ENCODE data around the gene CLCN4.

The CLCN4 gene

GRCh38 chrX:10158279-10159144, 1.7 kb downstream of the CLCN4 start:
- Histone ChIP-seq H4K20me1 (ENCODE audit: insufficient read depth, low read length) (no peaks in the 10 kb centered on the region), H3K4me2 (ENCODE audit: insufficient read depth, low read length) (no peak overlapping the region), H3K36me3 (ENCODE audit: insufficient read depth, low read length) (no peaks in the 10 kb centered on the region), H3K9me3 (ENCODE audit: insufficient read depth, low read length, severe bottlenecking) (no peaks in the 10 kb centered on the region), H3K9ac (ENCODE audit: low read depth, low read length) (no peak overlapping the region), H3K79me2 (ENCODE audit: insufficient read depth, low read length) (no peaks in the 10 kb centered on the region), H2AFZ (ENCODE audit: low read depth, low read length) (no peak overlapping the region), H3K4me3 (ENCODE audit: low read depth in 1 of 2, low read length in 2 of 2) (no peak overlapping the region), H3K27me3 (ENCODE audit: insufficient read depth, low read length, poor library complexity) (peaks cover 3% of the 10 kb centered on the region), H3K4me1 (ENCODE audit: insufficient read depth, low read length) (no peaks in the 10 kb centered on the region), H3K27ac (ENCODE audit: low read length) (no peak overlapping the region)
- DNase-seq (no peak), ATAC-seq (ENCODE audit: insufficient read depth, low read depth) (no peak)
- TF ChIP-seq EZH2 (IDR thresholded peaks at IDR 0.05; ENCODE audit: borderline replicate concordance, low read depth, low read length, severe bottlenecking) = no peak
- TF ChIP-seq CTCF (IDR thresholded peaks at IDR 0.05; ENCODE audit: borderline replicate concordance, extremely low read depth, low read length, poor library complexity, severe bottlenecking) = no peak

GRCh38 chrX:10159145-10159468, 2.3 kb downstream of the CLCN4 start:
- no peak for TF ChIP-seq EZH2 (IDR thresholded peaks at IDR 0.05; ENCODE audit: borderline replicate concordance, low read depth, low read length, severe bottlenecking)
- H3K9ac ChIP-seq (ENCODE audit: low read depth, low read length) = no peak overlapping the region
- no peaks in the 10 kb centered on the region for H3K36me3 ChIP-seq (ENCODE audit: insufficient read depth, low read length)
- no peak overlapping the region for H3K4me2 ChIP-seq (ENCODE audit: insufficient read depth, low read length)
- no peaks in the 10 kb centered on the region for H3K9me3 ChIP-seq (ENCODE audit: insufficient read depth, low read length, severe bottlenecking)
- H2AFZ ChIP-seq (ENCODE audit: low read depth, low read length) = no peak overlapping the region
- no peak for DNase-seq
- no peaks in the 10 kb centered on the region for H4K20me1 ChIP-seq (ENCODE audit: insufficient read depth, low read length)
- H3K79me2 ChIP-seq (ENCODE audit: insufficient read depth, low read length) = no peaks in the 10 kb centered on the region
- no peak for ATAC-seq (ENCODE audit: insufficient read depth, low read depth)
- no peak overlapping the region for H3K27ac ChIP-seq (ENCODE audit: low read length)
- H3K27me3 ChIP-seq (ENCODE audit: insufficient read depth, low read length, poor library complexity) = peaks cover 3% of the 10 kb centered on the region
- H3K4me1 ChIP-seq (ENCODE audit: insufficient read depth, low read length) = no peaks in the 10 kb centered on the region
- no peak overlapping the region for H3K4me3 ChIP-seq (ENCODE audit: low read depth in 1 of 2, low read length in 2 of 2)

- Histone ChIP-seq H3K36me3 (ENCODE audit: insufficient read depth, low read length) (no peaks in the 10 kb centered on the region), H3K4me1 (ENCODE audit: insufficient read depth, low read length) (no peaks in the 10 kb centered on the region), H2AFZ (ENCODE audit: low read depth, low read length) (no peak overlapping the region), H4K20me1 (ENCODE audit: insufficient read depth, low read length) (no peaks in the 10 kb centered on the region; the same call in 1 of the 2 replicates), H3K79me2 (ENCODE audit: insufficient read depth, low read length) (no peaks in the 10 kb centered on the region), H3K27me3 (ENCODE audit: insufficient read depth, low read length, poor library complexity) (peaks cover 3% of the 10 kb centered on the region), H3K4me3 (ENCODE audit: low read depth in 1 of 2, low read length in 2 of 2) (no peak overlapping the region), H3K9me3 (ENCODE audit: insufficient read depth, low read length, severe bottlenecking) (no peaks in the 10 kb centered on the region), H3K4me2 (ENCODE audit: insufficient read depth, low read length) (no peak overlapping the region), H3K9ac (ENCODE audit: low read depth, low read length) (no peak overlapping the region), H3K27ac (ENCODE audit: low read length) (no peak overlapping the region)
- TF ChIP-seq CTCF (IDR thresholded peaks at IDR 0.05; ENCODE audit: borderline replicate concordance, extremely low read depth, low read length, poor library complexity, severe bottlenecking) (no peak), EZH2 (IDR thresholded peaks at IDR 0.05; ENCODE audit: borderline replicate concordance, low read depth, low read length, severe bottlenecking) (no peak)
- DNase-seq (no peak), ATAC-seq (ENCODE audit: insufficient read depth, low read depth) (no peak)
These were observed 3.4 kb downstream of the CLCN4 start for GRCh38 chrX:10160211-10160610.

- DNase-seq (no peak), ATAC-seq (ENCODE audit: insufficient read depth, low read depth) (no peak)
- no peaks in the 10 kb centered on the region; the same call in 1 of the 2 replicates for H4K20me1 ChIP-seq (ENCODE audit: insufficient read depth, low read length)
- TF ChIP-seq EZH2 (IDR thresholded peaks at IDR 0.05; ENCODE audit: borderline replicate concordance, low read depth, low read length, severe bottlenecking) (no peak), CTCF (IDR thresholded peaks at IDR 0.05; ENCODE audit: borderline replicate concordance, extremely low read depth, low read length, poor library complexity, severe bottlenecking) (no peak)
- H3K36me3 ChIP-seq (ENCODE audit: insufficient read depth, low read length) = no peaks in the 10 kb centered on the region
- no peaks in the 10 kb centered on the region for H3K4me1 ChIP-seq (ENCODE audit: insufficient read depth, low read length)
- peaks cover 3% of the 10 kb centered on the region for H3K27me3 ChIP-seq (ENCODE audit: insufficient read depth, low read length, poor library complexity)
- H3K27ac ChIP-seq (ENCODE audit: low read length) = no peak overlapping the region
- H3K79me2 ChIP-seq (ENCODE audit: insufficient read depth, low read length) = no peaks in the 10 kb centered on the region
- no peak overlapping the region for H3K4me2 ChIP-seq (ENCODE audit: insufficient read depth, low read length)
- H2AFZ ChIP-seq (ENCODE audit: low read depth, low read length) = no peak overlapping the region
- no peak overlapping the region for H3K9ac ChIP-seq (ENCODE audit: low read depth, low read length)
- H3K9me3 ChIP-seq (ENCODE audit: insufficient read depth, low read length, severe bottlenecking) = no peaks in the 10 kb centered on the region
- no peak overlapping the region for H3K4me3 ChIP-seq (ENCODE audit: low read depth in 1 of 2, low read length in 2 of 2)
These were observed 6.3 kb downstream of the CLCN4 start for GRCh38 chrX:10163031-10163430.

All from DND-41 (cell line).